Measurements from ENCODE around the gene ACAT2. TPM values are rescaled to one million over a fixed set of nuclear protein-coding genes. Genes with fewer than 3 reads are reported as not detected.
"Not testable (repeated sequence)": the region's sequence is repeated elsewhere in the genome, so short reads cannot be mapped to it uniquely, and the experiment has no call there.

The ACAT2 gene
- total RNA-seq, 6 experiments from 2014 or later, result 11.2 to 120 (median 52.2) TPM

DNA sequence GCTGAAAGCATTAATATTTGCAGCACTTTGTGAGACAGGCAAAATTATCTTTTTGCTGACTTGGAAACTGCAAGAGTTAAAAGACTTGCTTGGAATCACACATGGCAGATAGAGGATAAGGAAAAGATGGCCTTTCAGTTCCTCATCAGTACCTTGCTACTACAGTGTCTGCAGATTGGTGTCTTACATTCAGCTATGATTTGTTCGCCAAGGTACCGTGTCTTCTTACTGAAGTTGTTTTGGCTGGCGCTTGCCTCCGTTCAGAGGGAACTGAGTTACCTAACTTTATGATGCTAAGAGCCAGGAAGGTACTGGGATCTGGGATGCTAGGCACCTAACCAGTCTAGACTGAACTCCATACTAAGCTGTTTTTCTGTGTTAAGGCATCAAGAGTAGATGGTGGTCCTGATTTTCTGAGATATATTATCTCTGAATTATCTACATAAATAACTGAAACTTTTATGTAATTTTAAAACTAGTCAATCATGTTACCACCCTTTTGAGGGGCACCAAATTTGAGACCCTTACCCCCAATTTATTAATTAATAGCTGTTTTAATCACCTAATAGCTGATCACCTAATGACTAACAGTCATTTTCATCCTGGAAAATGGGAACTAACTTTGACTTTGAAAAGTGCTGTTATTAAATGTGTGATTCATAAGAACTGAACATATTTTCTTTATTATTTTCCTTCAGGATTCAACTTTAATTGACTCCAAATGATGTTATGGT is 32.1 kb upstream of the ACAT2 start:
- no peak overlapping the region for H3K27ac ChIP-seq
- WGBS (ENCODE audit: insufficient coverage, low coverage, low lambda C conversion rate, missing lambda C conversion rate), result 7% methylated on average over 4 of the region's 4 CpGs
- ATAC-seq, result no peak
- no peaks in the 10 kb centered on the region for H3K27me3 ChIP-seq
- no peak for TF ChIP-seq POLR2A (IDR thresholded peaks at IDR 0.05)
- TF ChIP-seq, protein P1, sequence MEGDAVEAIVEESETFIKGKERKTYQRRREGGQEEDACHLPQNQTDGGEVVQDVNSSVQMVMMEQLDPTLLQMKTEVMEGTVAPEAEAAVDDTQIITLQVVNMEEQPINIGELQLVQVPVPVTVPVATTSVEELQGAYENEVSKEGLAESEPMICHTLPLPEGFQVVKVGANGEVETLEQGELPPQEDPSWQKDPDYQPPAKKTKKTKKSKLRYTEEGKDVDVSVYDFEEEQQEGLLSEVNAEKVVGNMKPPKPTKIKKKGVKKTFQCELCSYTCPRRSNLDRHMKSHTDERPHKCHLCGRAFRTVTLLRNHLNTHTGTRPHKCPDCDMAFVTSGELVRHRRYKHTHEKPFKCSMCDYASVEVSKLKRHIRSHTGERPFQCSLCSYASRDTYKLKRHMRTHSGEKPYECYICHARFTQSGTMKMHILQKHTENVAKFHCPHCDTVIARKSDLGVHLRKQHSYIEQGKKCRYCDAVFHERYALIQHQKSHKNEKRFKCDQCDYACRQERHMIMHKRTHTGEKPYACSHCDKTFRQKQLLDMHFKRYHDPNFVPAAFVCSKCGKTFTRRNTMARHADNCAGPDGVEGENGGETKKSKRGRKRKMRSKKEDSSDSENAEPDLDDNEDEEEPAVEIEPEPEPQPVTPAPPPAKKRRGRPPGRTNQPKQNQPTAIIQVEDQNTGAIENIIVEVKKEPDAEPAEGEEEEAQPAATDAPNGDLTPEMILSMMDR (IDR thresholded peaks at IDR 0.05), result no peak
- H3K4me3 ChIP-seq, result no peak overlapping the region
- no peaks in the 10 kb centered on the region for H3K36me3 ChIP-seq
- no peak for DNase-seq
- H3K4me1 ChIP-seq, result peaks cover 0 to 38% (median 8%) of the 10 kb centered on the region in 4 donors
- H3K9me3 ChIP-seq, result no peaks in the 10 kb centered on the region
- intact Hi-C loops (cut with DNase I), result no loop called here

DNA sequence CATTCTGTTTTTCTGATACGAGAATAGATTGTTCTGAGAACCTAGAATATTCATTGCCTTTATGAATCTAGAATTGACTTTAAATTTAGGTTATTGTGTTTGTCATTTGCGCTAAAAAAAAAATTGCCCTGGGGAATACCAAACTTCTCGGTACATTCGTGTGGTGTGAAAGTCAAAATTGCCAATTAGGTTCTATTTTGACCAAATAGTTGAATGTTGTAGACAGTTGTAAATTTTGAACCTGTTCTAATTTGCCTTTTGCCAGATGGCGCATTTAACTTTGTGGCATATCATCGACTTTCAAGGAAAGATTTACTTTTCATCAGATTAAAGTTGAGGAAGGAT is 31.5 kb upstream of the ACAT2 start:
- H3K4me1 ChIP-seq, result peaks cover 0 to 33% (median 8%) of the 10 kb centered on the region in 4 donors
- DNase-seq (no peak), ATAC-seq (no peak)
- WGBS (ENCODE audit: insufficient coverage, low coverage, low lambda C conversion rate, missing lambda C conversion rate), result 72% methylated on average over 6 of the region's 6 CpGs
- intact Hi-C loops (cut with DNase I), result no loop called here
- no peaks in the 10 kb centered on the region for H3K36me3 ChIP-seq
- H3K4me3 ChIP-seq, result no peak overlapping the region
- TF ChIP-seq, protein P1 (IDR thresholded peaks at IDR 0.05), result no peak
- TF ChIP-seq POLR2A (IDR thresholded peaks at IDR 0.05), result no peak
- H3K27me3 ChIP-seq, result no peaks in the 10 kb centered on the region
- H3K27ac ChIP-seq, result no peak overlapping the region
- no peaks in the 10 kb centered on the region for H3K9me3 ChIP-seq

DNA sequence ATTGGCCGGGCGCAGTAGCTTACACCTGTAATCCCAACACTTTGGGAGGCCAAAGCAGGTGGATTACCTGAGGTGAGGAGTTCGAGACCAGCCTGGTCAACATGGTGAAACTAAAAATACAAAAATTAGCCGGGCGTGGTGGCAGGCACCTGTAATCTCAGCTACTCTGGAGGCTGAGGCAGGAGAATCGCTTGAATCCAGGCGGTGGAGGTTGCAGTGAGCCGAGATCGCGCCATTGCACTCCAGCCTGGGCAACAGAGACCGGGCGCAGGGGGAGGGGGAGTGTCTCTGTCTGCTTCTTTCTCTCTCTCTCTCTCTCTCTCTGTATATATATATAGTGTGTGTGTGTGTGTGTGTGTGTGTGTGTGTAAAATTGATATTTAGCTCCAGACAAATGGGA is 29.3 kb upstream of the ACAT2 start:
- intact Hi-C loops (cut with DNase I); H3K9me3 ChIP-seq; H3K36me3 ChIP-seq; DNase-seq; H3K4me3 ChIP-seq; H3K27me3 ChIP-seq; H3K27ac ChIP-seq; ATAC-seq: not testable (repeated sequence)
- WGBS (ENCODE audit: insufficient coverage, low coverage, low lambda C conversion rate, missing lambda C conversion rate), result 87% methylated on average over 12 of the region's 12 CpGs
- peaks cover 0 to 25% (median 4%) of the 10 kb centered on the region in 4 donors for H3K4me1 ChIP-seq

DNA sequence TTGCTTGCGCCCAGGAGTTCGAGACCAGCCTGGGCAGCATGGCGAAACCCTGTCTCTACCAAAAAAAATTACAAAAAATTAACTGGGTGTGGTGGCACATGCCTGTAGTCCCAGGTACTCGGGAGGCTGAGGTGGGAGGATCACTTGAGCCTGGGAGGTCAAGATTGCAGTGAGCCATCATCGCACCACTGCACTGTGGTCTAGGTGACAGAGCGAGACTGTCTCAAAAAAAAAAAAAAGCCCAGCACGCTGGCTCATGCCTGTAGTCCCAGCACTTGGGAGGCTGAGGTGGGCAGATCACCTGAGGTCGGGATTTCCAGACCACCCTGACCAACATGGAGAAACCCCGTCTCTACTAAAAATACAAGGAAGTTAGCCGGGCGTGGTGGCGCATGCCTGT is 28.4 kb upstream of the ACAT2 start:
- WGBS (ENCODE audit: insufficient coverage, low coverage, low lambda C conversion rate, missing lambda C conversion rate), result 81% methylated on average over 7 of the region's 12 CpGs
- H3K4me3 ChIP-seq; ATAC-seq; intact Hi-C loops (cut with DNase I); H3K27me3 ChIP-seq; H3K9me3 ChIP-seq; DNase-seq; H3K27ac ChIP-seq; H3K36me3 ChIP-seq: not testable (repeated sequence)
- peaks cover 0 to 24% (median 4%) of the 10 kb centered on the region in 4 donors for H3K4me1 ChIP-seq

DNA sequence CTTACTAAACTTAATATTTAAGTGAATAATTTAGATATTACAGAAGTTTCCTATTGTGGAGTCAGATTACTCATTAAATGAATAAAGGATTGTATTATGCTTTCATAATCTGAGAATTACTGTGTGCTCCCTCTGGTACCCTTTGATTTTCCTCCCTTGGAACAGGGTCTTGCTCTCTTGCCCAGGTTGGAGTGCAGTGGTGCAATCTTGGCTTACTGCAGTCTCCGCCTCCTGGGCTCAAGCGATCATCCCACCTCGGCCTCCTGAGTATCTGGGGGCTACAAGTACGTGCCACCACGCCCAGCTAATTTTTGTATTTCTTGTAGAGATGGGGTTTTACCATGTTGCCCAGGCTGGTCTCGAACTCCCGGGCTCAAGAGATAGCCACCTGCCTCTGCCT is 24.9 kb upstream of the ACAT2 start:
- 91% methylated on average over 7 of the region's 7 CpGs for WGBS (ENCODE audit: insufficient coverage, low coverage, low lambda C conversion rate, missing lambda C conversion rate)
- H3K27me3 ChIP-seq, result no peaks in the 10 kb centered on the region
- no peaks in the 10 kb centered on the region for H3K9me3 ChIP-seq
- no peak for DNase-seq
- H3K4me1 ChIP-seq, result no peaks in the 10 kb centered on the region
- intact Hi-C loops (cut with DNase I), result no loop called here
- peaks cover 3 to 34% (median 8%) of the 10 kb centered on the region in 4 donors for H3K36me3 ChIP-seq
- TF ChIP-seq POLR2A (IDR thresholded peaks at IDR 0.05), result no peak
- TF ChIP-seq, protein P1 (IDR thresholded peaks at IDR 0.05), result no peak
- H3K4me3 ChIP-seq, result no peak overlapping the region
- no peak for ATAC-seq
- no peak overlapping the region for H3K27ac ChIP-seq
